Measurements from ENCODE around the gene CDCA7. TPM values are rescaled to one million over a fixed set of nuclear protein-coding genes. Genes with fewer than 3 reads are reported as not detected.
"Not testable (repeated sequence)": the region's sequence is repeated elsewhere in the genome, so short reads cannot be mapped to it uniquely, and the experiment has no call there.

The CDCA7 gene
- total and polyA plus RNA-seq, 2 of the 13 experiments (the other 11 are each of a cell fraction or from before 2014, with no cell fraction given): 46.2 to 57.8 TPM

DNA sequence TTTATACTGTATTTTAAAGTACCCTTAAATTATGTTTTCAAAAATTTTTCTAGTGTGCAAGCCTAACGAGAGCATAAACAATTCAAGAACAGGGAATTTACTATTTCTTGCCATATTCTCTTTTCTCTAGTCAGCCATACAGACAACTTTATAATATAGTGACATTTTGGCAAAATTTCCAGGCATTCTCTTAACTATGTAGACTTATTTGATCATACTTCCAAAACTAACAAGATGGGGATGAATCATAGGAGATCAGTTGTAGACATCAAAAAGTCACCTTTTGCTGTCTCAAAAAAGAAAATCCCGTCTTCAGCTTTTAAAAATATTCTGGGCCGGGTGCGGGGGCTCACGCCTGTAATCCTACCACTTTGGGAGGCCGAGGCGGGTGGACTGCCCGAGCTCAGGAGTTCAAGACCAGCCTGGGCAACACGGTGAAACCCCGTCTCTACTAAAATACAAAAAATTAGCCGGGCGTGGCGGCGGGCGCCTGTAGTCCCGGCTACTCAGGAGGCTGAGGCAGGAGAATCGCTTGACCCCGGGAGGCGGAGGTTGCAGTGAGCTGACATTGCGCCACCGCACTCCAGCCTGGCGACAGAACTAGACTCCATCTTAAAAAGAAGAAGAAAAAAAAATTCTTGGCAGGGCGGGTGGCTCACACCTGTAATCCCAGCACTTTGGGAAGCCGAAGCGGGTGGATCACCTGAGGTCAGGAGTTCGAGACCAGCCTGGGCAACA lies 61.9 kb downstream of the CDCA7 start:
- H3K4me1 ChIP-seq (ENCODE audit: insufficient read depth, low read length); H3K4me3 ChIP-seq (replicated peaks in 1 of 3; ENCODE audit: insufficient read depth in 1 of 3, low read depth in 2 of 3, low read length in 3 of 3); H4K20me1 ChIP-seq (ENCODE audit: insufficient read depth, low read length); FAIRE-seq; H3K9me3 ChIP-seq (ENCODE audit: low read length); POLR2A ChIA-PET; H3K4me2 ChIP-seq (ENCODE audit: low read depth, low read length); H3K9ac ChIP-seq (ENCODE audit: insufficient read depth, low read depth, low read length); H3K27ac ChIP-seq (ENCODE audit: extremely low read length, insufficient read depth, low read length); BruUV-seq (replicated peaks); H3K79me2 ChIP-seq (ENCODE audit: insufficient read depth, low read length); ATAC-seq; H3K36me3 ChIP-seq (replicated peaks in 1 of 2; ENCODE audit: control insufficient read depth in 1 of 2, insufficient read depth in 2 of 2, low read length in 2 of 2); DNase-seq (ENCODE audit: low spot score); H2AFZ ChIP-seq (ENCODE audit: low read length); CTCF ChIA-PET (ENCODE audit: low intra/inter-chr PET ratio, low total read pairs); intact Hi-C loops (cut with micrococcal nuclease; ENCODE audit: unreplicated experiment): not testable (repeated sequence)
- in situ Hi-C loops (cut with HindIII; ENCODE audit: extremely low pct_ligation_motif_present, low pct_unique_long_range_greater_than_20kb): loop anchor here (25.0 kb wide), 1 partner anchor 596 kb away; no protein-coding TSS in a partner anchor
- peaks cover 0 to 20% of the 10 kb centered on the region in 2 experiments; a peak in 2 of 5 replicates for H3K27me3 ChIP-seq (ENCODE audit: control insufficient read depth in 1 of 2, insufficient read depth in 2 of 2, low read length in 2 of 2)
- WGBS (ENCODE audit: low lambda C conversion rate): 67% methylated on average over 26 of the region's 26 CpGs

DNA sequence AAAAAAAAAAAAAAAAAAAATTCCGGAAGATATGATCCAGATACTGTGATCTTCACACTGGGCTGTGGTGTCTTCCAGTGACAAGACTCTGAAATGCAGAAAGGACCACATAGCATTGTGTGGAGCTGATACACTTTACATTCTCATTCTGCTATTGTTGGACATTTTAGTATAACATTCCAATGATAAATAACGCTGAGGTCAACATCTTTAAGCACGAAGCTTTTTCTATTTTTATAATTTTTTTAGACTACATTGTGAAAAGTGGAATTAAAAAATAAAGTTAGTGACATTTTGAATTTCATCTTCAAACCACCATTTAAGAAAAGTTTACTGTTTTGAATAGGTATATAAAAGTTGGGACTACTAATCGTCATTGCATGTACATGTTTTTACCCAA lies 62.7 kb downstream of the CDCA7 start:
- no peaks in the 10 kb centered on the region for H3K4me1 ChIP-seq (ENCODE audit: insufficient read depth, low read length)
- no peaks in the 10 kb centered on the region for H3K9me3 ChIP-seq (ENCODE audit: low read length)
- intact Hi-C loops (cut with micrococcal nuclease; ENCODE audit: unreplicated experiment): no loop called here
- H3K4me3 ChIP-seq (replicated peaks in 1 of 3; ENCODE audit: insufficient read depth in 1 of 3, low read depth in 2 of 3, low read length in 3 of 3): no peak overlapping the region
- in situ Hi-C loops (cut with HindIII; ENCODE audit: extremely low pct_ligation_motif_present, low pct_unique_long_range_greater_than_20kb): loop anchor here (25.0 kb wide), 1 partner anchor 595 kb away; no protein-coding TSS in a partner anchor
- no peaks in the 10 kb centered on the region for H3K36me3 ChIP-seq (replicated peaks in 1 of 2; ENCODE audit: control insufficient read depth in 1 of 2, insufficient read depth in 2 of 2, low read length in 2 of 2)
- no peaks in the 10 kb centered on the region for H4K20me1 ChIP-seq (ENCODE audit: insufficient read depth, low read length)
- ChIA-PET POLR2A (no interaction called here), CTCF (ENCODE audit: low intra/inter-chr PET ratio, low total read pairs) (no interaction called here)
- H3K4me2 ChIP-seq (ENCODE audit: low read depth, low read length): no peak overlapping the region
- FAIRE-seq: no peak
- DNase-seq (ENCODE audit: low spot score): no peak
- 7% methylated on average over 4 of the region's 4 CpGs for WGBS (ENCODE audit: low lambda C conversion rate)
- H3K9ac ChIP-seq (ENCODE audit: insufficient read depth, low read depth, low read length): no peak overlapping the region
- H3K27ac ChIP-seq (ENCODE audit: extremely low read length, insufficient read depth, low read length): no peak overlapping the region
- H3K79me2 ChIP-seq (ENCODE audit: insufficient read depth, low read length): no peaks in the 10 kb centered on the region
- no peak overlapping the region for H2AFZ ChIP-seq (ENCODE audit: low read length)
- TF ChIP-seq ZC3H4 (CRISPR knock-in tag; IDR thresholded peaks at IDR 0.05; ENCODE audit: borderline replicate concordance): no peak
- TF ChIP-seq MAFK (conservative IDR thresholded peaks at IDR 0.05 in 1 of 2, IDR thresholded peaks at IDR 0.05 in 1 of 2; ENCODE audit: low read length in 2 of 2): peak; percentile 18 to 63; a peak in 3 of 4 replicates
- no peak for TF ChIP-seq ZNF780A (CRISPR knock-in tag; IDR thresholded peaks at IDR 0.05)
- TF ChIP-seq, protein P1, sequence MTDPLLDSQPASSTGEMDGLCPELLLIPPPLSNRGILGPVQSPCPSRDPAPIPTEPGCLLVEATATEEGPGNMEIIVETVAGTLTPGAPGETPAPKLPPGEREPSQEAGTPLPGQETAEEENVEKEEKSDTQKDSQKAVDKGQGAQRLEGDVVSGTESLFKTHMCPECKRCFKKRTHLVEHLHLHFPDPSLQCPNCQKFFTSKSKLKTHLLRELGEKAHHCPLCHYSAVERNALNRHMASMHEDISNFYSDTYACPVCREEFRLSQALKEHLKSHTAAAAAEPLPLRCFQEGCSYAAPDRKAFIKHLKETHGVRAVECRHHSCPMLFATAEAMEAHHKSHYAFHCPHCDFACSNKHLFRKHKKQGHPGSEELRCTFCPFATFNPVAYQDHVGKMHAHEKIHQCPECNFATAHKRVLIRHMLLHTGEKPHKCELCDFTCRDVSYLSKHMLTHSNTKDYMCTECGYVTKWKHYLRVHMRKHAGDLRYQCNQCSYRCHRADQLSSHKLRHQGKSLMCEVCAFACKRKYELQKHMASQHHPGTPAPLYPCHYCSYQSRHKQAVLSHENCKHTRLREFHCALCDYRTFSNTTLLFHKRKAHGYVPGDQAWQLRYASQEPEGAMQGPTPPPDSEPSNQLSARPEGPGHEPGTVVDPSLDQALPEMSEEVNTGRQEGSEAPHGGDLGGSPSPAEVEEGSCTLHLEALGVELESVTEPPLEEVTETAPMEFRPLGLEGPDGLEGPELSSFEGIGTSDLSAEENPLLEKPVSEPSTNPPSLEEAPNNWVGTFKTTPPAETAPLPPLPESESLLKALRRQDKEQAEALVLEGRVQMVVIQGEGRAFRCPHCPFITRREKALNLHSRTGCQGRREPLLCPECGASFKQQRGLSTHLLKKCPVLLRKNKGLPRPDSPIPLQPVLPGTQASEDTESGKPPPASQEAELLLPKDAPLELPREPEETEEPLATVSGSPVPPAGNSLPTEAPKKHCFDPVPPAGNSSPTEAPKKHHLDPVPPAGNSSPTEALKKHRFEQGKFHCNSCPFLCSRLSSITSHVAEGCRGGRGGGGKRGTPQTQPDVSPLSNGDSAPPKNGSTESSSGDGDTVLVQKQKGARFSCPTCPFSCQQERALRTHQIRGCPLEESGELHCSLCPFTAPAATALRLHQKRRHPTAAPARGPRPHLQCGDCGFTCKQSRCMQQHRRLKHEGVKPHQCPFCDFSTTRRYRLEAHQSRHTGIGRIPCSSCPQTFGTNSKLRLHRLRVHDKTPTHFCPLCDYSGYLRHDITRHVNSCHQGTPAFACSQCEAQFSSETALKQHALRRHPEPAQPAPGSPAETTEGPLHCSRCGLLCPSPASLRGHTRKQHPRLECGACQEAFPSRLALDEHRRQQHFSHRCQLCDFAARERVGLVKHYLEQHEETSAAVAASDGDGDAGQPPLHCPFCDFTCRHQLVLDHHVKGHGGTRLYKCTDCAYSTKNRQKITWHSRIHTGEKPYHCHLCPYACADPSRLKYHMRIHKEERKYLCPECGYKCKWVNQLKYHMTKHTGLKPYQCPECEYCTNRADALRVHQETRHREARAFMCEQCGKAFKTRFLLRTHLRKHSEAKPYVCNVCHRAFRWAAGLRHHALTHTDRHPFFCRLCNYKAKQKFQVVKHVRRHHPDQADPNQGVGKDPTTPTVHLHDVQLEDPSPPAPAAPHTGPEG (CRISPR knock-in tag; IDR thresholded peaks at IDR 0.05): no peak
- no peak for TF ChIP-seq RAD51 (IDR thresholded peaks at IDR 0.05; ENCODE audit: borderline replicate concordance)
- peak; percentile 10; the same call in 1 of the 2 replicates for TF ChIP-seq MAFF (IDR thresholded peaks at IDR 0.05; ENCODE audit: low read depth, low read length)
- peaks cover 0 to 23% of the 10 kb centered on the region in 2 experiments; a peak in 2 of 5 replicates for H3K27me3 ChIP-seq (ENCODE audit: control insufficient read depth in 1 of 2, insufficient read depth in 2 of 2, low read length in 2 of 2)
- no peak for ATAC-seq
- BruUV-seq (replicated peaks): no TSS peak

All from HepG2 (cell line).